Keratinocyte (primary cell): ENCODE data around the gene RPAP2. TPM values are rescaled to one million over a fixed set of nuclear protein-coding genes. Genes with fewer than 3 reads are reported as not detected.

Source experiments
- DNase-seq: peaks from one replicate; pipeline ENCODE4 v3.0.0-alpha.2; 2011; ENCODE audit warnings: low read depth, missing footprints, low spot score
- FAIRE-seq: peaks from 2 replicates; lab custom pipeline; 2011; peaks lifted over from hg19 to GRCh38; lab: Jason Lieb, UNC
- H2AFZ ChIP-seq: 2 replicates; pipeline ENCODE4 v1.6.0; 2012; ENCODE audit warnings: low read length, control low read depth, inconsistent platforms; ENCODE audit not compliant: control insufficient read depth
- H3K27ac ChIP-seq: 2 replicates; pipeline ENCODE4 v1.5.1; 2011; ENCODE audit warnings: low read length; ENCODE audit not compliant: control insufficient read depth, insufficient read depth
- H3K27me3 ChIP-seq: 3 replicates; pipeline ENCODE4 v1.6.0; 2011; ENCODE audit warnings: low read length; ENCODE audit not compliant: control insufficient read depth, insufficient read depth; ENCODE audit errors: extremely low read depth
- H3K36me3 ChIP-seq, 2 experiments: 2 replicates in 1 of 2; 3 replicates in 1 of 2; pipeline ENCODE4 v1.5.1; 2011; ENCODE audit warnings: low read length in 2 of 2, mild to moderate bottlenecking in 1 of 2; ENCODE audit not compliant: control insufficient read depth in 2 of 2, insufficient read depth in 2 of 2; ENCODE audit errors: extremely low read depth in 1 of 2
- H3K4me1 ChIP-seq: 3 replicates; pipeline ENCODE4 v1.5.1; 2011; ENCODE audit warnings: low read length; ENCODE audit not compliant: control insufficient read depth, insufficient read depth; ENCODE audit errors: extremely low read depth
- H3K4me2 ChIP-seq: 3 replicates; pipeline ENCODE4 v1.6.0; 2011; ENCODE audit warnings: low read depth, low read length; ENCODE audit not compliant: control insufficient read depth, insufficient read depth; ENCODE audit errors: extremely low read depth
- H3K4me3 ChIP-seq, 3 experiments: fragments of 200-600 bp in 1 of 3; sonication (generic) in 1 of 3; 2 replicates in 2 of 3; 3 replicates in 1 of 3; pipeline ENCODE4 v1.5.1; 2011 to 2016; ENCODE audit warnings: low read length in 3 of 3, mild to moderate bottlenecking in 3 of 3, control low read depth in 2 of 3, inconsistent platforms in 1 of 3, low read depth in 1 of 3, mixed read lengths in 1 of 3, mixed run types in 1 of 3, moderate library complexity in 1 of 3; ENCODE audit not compliant: control insufficient read depth in 2 of 3, insufficient read depth in 2 of 3; ENCODE audit errors: extremely low read depth in 1 of 3
- H3K79me2 ChIP-seq: 2 replicates; pipeline ENCODE4 v1.6.0; 2012; ENCODE audit warnings: low read length; ENCODE audit not compliant: control insufficient read depth, insufficient read depth
- H3K9ac ChIP-seq: 3 replicates; pipeline ENCODE4 v1.6.0; 2011; ENCODE audit warnings: low read length; ENCODE audit not compliant: control insufficient read depth, insufficient read depth; ENCODE audit errors: extremely low read depth
- H3K9me1 ChIP-seq: 3 replicates; pipeline ENCODE4 v1.6.0; 2011; ENCODE audit warnings: low read length; ENCODE audit not compliant: control insufficient read depth, insufficient read depth; ENCODE audit errors: extremely low read depth
- H3K9me3 ChIP-seq: 2 replicates; pipeline ENCODE4 v1.5.1; 2012; ENCODE audit warnings: low read depth, low read length; ENCODE audit not compliant: control insufficient read depth
- H4K20me1 ChIP-seq: 3 replicates; pipeline ENCODE4 v1.6.0; 2011; ENCODE audit warnings: low read length; ENCODE audit not compliant: control insufficient read depth, insufficient read depth; ENCODE audit errors: extremely low read depth
- CTCF ChIP-seq, 3 experiments: IDR thresholded peaks in 1 of 3; conservative IDR thresholded peaks in 1 of 3; optimal IDR thresholded peaks in 1 of 3; 2 replicates in 2 of 3; 3 replicates in 1 of 3; pipeline versions ENCODE3 to v1.5.1; 2011; ENCODE audit warnings: low read length in 3 of 3, mild to moderate bottlenecking in 3 of 3, moderate library complexity in 2 of 3, control low read depth in 1 of 3, inconsistent platforms in 1 of 3; ENCODE audit not compliant: insufficient read depth in 2 of 3; ENCODE audit errors: extremely low read depth in 1 of 3
- EZH2 ChIP-seq: IDR thresholded peaks from one replicate; pipeline ENCODE4 v1.6.1; 2012; ENCODE audit warnings: inconsistent platforms, mild to moderate bottlenecking, low read length, moderate library complexity
- dilution Hi-C: fragments of 300-500 bp; cut with MboI; formaldehyde crosslinking; loops from one replicate; pipeline ENCODE4 v1.7.0; 2020; ENCODE audit warnings: low sequenced_read_pairs; ENCODE audit not compliant: extremely low pct_ligation_motif_present
- polyA plus RNA-seq, 5 experiments: library from polyadenylated mRNA; depleted of rRNA in 3 of 5; stranded (reverse) in 3 of 5; stranded (forward) in 1 of 5; unstranded in 1 of 5; fragments of >200 nt; gene quantifications; 1 replicate in 1 of 5; 2 replicates in 3 of 5; 3 replicates in 1 of 5; pipeline versions ENCODE4 v1.2.1 to v1.2.3, GENCODE V29; 2011 to 2012; ENCODE audit warnings: missing spikeins in 2 of 5, low read depth in 1 of 5, low replicate concordance in 1 of 5

RPAP2 gene
- polyA plus RNA-seq, 1 donor (not counting 4 experiments of a cell fraction or from before 2014, with no cell fraction given), result 21.5 TPM

DNA sequence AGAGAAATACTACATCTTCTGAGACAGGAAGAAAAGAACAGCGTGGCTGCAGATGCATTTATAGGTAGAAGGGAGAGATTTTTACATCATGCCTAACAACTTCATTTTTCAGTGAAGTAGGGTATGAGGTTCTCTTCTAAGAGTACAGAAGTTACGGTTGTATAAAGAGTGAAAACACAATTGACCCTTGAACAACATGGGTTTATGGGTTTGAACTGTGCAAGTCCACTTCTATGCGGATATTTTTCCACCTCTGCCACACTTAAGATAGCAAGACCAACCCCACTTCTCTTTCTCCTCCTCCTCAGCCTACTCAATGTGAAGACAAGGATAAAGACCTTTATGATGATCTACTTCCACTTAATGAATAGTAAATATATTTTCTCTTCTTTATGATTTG, 64.5 kb downstream of the RPAP2 start:
- Histone ChIP-seq H3K79me2 (no peaks in the 10 kb centered on the region), H3K9me1 (no peaks in the 10 kb centered on the region), H3K27me3 (no peaks in the 10 kb centered on the region), H3K4me1 (no peaks in the 10 kb centered on the region), H3K4me2 (no peak overlapping the region), H3K27ac (no peak overlapping the region), H3K9ac (no peak overlapping the region), H3K9me3 (no peaks in the 10 kb centered on the region), H3K4me3 (no peak overlapping the region), H4K20me1 (no peaks in the 10 kb centered on the region), H2AFZ (no peak overlapping the region), H3K36me3 (no peaks in the 10 kb centered on the region)
- dilution Hi-C loops, result no loop called here
- no peak for DNase-seq
- TF ChIP-seq CTCF (optimal IDR thresholded peaks at IDR 0.05 in 1 of 3, IDR thresholded peaks at IDR 0.05 in 1 of 3, conservative IDR thresholded peaks at IDR 0.05 in 1 of 3; ENCODE audit: extremely low read depth in 1 of 3, insufficient read depth in 2 of 3, low read length in 3 of 3), result no peak
- no peak for TF ChIP-seq EZH2
- FAIRE-seq, result no peak

DNA sequence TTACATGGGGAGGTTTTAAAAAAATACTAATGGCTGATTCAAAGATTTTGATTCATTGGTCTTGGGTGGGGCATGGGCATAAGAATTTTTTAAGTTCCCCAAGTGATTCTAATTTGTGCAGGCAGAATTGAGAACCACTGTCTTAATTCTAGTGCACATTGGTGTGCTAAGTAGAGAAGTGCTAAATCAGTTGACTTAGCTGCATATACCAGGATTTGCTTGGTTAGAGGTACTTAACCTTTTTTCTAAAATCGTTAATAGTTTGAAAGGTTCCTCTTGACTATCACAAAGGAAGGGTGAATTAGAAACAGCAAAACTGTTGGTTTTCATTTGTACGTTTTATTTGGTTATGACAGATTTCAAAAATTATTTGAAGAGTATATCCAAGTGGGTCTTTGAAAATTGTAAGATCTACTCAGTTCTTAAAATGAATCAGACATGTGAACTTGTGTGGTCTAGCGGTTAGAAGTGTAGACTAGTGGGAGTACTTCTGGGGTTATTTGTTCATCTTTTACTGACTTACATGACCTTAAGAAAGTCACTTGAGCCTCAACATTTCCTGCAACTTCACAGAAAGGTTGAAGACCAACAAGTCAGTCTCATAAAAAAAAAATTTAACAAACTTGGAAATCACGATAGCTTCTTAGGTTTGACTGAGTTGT, 66.7 kb downstream of the RPAP2 start:
- no peaks in the 10 kb centered on the region for H4K20me1 ChIP-seq
- dilution Hi-C loops, result no loop called here
- H3K4me1 ChIP-seq, result no peaks in the 10 kb centered on the region
- H3K36me3 ChIP-seq, result no peaks in the 10 kb centered on the region
- H3K9me1 ChIP-seq, result no peaks in the 10 kb centered on the region
- no peak overlapping the region for H3K4me3 ChIP-seq
- H3K9me3 ChIP-seq, result no peaks in the 10 kb centered on the region
- no peaks in the 10 kb centered on the region for H3K79me2 ChIP-seq
- no peak for TF ChIP-seq EZH2
- no peak for TF ChIP-seq CTCF (optimal IDR thresholded peaks at IDR 0.05 in 1 of 3, IDR thresholded peaks at IDR 0.05 in 1 of 3, conservative IDR thresholded peaks at IDR 0.05 in 1 of 3; ENCODE audit: extremely low read depth in 1 of 3, insufficient read depth in 2 of 3, low read length in 3 of 3)
- H3K27me3 ChIP-seq, result no peaks in the 10 kb centered on the region
- H2AFZ ChIP-seq, result no peak overlapping the region
- no peak overlapping the region for H3K4me2 ChIP-seq
- no peak overlapping the region for H3K27ac ChIP-seq
- H3K9ac ChIP-seq, result no peak overlapping the region
- FAIRE-seq (no peak), DNase-seq (no peak)
